PFSK-1 (cell line): ENCODE measurements around the gene YIF1A.

Experiments
- FOXP2 ChIP-seq: optimal IDR thresholded peaks from 2 replicates; pipeline ENCODE3; 2011; ENCODE audit warnings: borderline replicate concordance, control low read depth, inconsistent platforms; ENCODE audit not compliant: insufficient read depth; ENCODE audit errors: extremely low read length, extremely low read depth
- POLR2AphosphoS5 ChIP-seq: IDR thresholded peaks from 2 replicates; pipeline ENCODE4 v1.6.1; 2012; ENCODE audit warnings: low read depth, mild to moderate bottlenecking, control low read depth, low read length, moderate library complexity
- REST ChIP-seq, 2 experiments: IDR thresholded peaks; 2 replicates each; pipeline versions ENCODE4 v1.6.1 to v1.8.0; 2011 to 2012; ENCODE audit warnings: low read depth in 2 of 2, low read length in 2 of 2, control low read depth in 1 of 2, inconsistent platforms in 1 of 2, mild to moderate bottlenecking in 1 of 2, moderate library complexity in 1 of 2; ENCODE audit not compliant: insufficient read depth in 1 of 2
- SIN3A ChIP-seq: IDR thresholded peaks from 2 replicates; pipeline ENCODE4 v1.6.1; 2012; ENCODE audit warnings: mild to moderate bottlenecking, low read length, moderate library complexity, borderline replicate concordance; ENCODE audit not compliant: insufficient read depth
- TAF1 ChIP-seq: IDR thresholded peaks from 2 replicates; pipeline ENCODE4 v1.6.1; 2012; ENCODE audit warnings: low read length, control low read depth, borderline replicate concordance; ENCODE audit not compliant: insufficient read depth

YIF1A gene

DNA sequence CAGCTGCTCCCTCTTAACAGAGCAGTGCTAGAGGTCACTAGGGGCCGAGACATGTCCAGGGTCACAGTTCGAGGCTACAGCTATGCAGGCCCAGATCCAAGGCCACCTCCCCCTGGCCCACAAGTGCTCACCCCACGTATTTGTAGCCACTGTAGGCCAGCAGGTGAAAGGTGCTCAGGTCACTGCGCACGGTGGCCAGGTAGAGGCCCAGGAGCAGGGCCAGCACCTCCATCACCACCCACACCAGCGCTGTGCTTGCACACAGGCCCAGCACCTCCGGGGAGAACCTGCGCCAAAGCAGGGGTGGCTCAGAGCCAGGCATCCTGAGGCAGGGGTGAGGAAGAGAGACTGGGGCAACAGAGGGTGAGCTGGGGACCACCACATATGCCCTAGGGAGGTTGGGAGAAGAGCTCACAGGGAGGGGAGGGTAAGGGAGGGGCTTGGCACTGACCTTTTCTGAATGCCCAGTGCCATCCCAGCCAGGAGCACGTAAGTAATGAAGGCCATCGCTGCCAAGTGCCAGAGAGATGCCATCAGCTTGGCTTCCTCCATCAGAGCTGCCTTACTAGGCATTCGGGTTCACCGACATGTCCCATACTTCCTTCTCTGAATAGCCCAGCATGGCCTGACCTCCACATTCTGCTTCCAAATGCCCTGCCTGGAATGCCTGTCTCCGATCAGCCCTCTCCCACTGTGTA lies 3.5 kb downstream of the YIF1A start:
- TF ChIP-seq FOXP2: no peak
- TF ChIP-seq POLR2AphosphoS5: no peak
- no peak for TF ChIP-seq REST (IDR thresholded peaks at IDR 0.05; ENCODE audit: insufficient read depth in 1 of 2, low read depth in 2 of 2, low read length in 2 of 2)
- TF ChIP-seq TAF1: no peak
- TF ChIP-seq SIN3A: no peak

- TF ChIP-seq SIN3A (no peak), REST (IDR thresholded peaks at IDR 0.05; ENCODE audit: insufficient read depth in 1 of 2, low read depth in 2 of 2, low read length in 2 of 2) (no peak), FOXP2 (no peak), POLR2AphosphoS5 (no peak), TAF1 (no peak)
These were observed 4.3 kb downstream of the YIF1A start for GRCh38 chr11:66284526-66285078.

- TF ChIP-seq POLR2AphosphoS5 (no peak), SIN3A (no peak), FOXP2 (no peak), TAF1 (no peak)
These were observed 5.4 kb downstream of the YIF1A start for GRCh38 chr11:66283461-66284105.

DNA sequence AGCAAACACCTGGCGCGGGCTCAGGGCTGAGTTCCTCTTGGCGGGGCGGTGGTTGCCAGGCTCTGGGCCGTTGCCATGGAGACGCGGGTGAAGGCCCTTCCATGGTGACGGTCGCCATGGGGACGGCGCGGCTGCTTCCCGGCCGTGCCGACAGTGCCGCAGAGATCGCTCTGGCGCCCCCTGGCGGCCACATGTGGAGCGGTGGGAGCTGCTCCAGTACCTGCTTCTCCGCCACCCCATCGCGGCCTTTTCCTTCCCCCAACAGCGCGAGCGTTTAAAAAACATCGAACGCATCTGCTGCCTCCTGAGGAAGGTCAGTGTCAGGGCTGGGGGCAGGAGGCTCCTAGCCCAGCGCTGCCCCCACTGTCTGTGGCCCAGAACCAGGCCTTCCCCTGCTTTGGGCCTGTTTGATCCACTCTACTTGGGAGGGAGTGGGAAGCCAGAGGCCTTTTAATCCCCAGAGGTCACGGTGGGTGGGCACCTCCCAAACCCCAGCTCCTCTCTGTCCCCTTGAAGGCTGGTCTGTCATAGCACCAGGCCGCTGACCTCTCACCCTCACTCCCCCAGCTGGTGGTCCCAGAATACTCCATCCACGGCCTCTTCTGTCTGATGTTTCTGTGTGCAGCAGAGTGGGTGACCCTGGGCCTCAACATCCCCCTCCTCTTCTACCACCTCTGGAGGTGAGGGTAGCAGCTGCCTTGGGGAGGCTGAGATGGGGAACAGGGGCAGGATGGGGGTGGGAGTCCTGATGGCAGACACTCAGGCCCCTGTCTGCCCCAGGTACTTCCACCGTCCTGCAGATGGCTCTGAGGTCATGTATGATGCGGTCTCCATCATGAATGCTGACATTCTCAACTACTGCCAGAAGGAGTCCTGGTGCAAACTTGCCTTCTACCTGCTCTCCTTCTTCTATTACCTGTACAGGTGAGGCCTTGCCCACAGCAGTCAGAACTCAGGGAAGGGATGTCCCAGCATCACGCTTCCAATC lies 6.2 kb downstream of the YIF1A start:
- no peak for TF ChIP-seq REST (IDR thresholded peaks at IDR 0.05; ENCODE audit: insufficient read depth in 1 of 2, low read depth in 2 of 2, low read length in 2 of 2)
- TF ChIP-seq TAF1: no peak
- TF ChIP-seq SIN3A: peak; percentile 89; the same call in 1 of the 2 replicates
- peak; percentile 20; the same call in 1 of the 2 replicates for TF ChIP-seq POLR2AphosphoS5
- no peak for TF ChIP-seq FOXP2
